ENCODE data around the gene ZNF280B. TPM values are rescaled to one million over a fixed set of nuclear protein-coding genes. Genes with fewer than 3 reads are reported as not detected.

ZNF280B gene
- total RNA-seq, 1 experiment from 2014 or later = 3.9 TPM

DNA sequence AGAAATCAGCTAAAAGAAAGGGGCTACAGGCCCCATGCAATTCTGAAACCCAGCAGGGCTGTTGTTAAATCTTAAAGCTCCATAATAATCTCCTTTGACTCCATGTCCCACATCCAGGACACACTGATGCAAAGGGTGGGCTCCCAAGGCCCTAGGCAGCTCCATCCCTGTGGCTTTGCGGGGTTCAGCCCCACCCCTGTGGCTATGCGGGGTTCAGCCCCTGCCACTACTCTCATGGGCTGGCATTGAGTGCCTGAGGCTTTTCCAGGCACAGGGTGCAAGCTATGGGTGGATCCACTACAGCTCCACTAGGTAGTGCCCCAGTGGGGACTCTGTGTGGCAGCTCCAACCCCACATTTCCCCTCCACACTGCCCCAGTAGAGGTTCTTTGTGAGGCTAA lies 20.2 kb upstream of the ZNF280B start:
- DNase-seq = no peak
- Mint-ChIP-seq H3K4me3 (ENCODE audit: unreplicated experiment) (no peak overlapping the region), H3K9me3 (ENCODE audit: unreplicated experiment) (no peaks in the 10 kb centered on the region), H3K36me3 (ENCODE audit: insufficient read depth, unreplicated experiment) (no peaks in the 10 kb centered on the region), H3K4me1 (ENCODE audit: low read depth, unreplicated experiment) (no peaks in the 10 kb centered on the region), H3K27ac (ENCODE audit: unreplicated experiment) (no peak overlapping the region), H3K27me3 (ENCODE audit: insufficient read depth, unreplicated experiment) (peaks cover 2% of the 10 kb centered on the region)
- TF ChIP-seq, protein P1, sequence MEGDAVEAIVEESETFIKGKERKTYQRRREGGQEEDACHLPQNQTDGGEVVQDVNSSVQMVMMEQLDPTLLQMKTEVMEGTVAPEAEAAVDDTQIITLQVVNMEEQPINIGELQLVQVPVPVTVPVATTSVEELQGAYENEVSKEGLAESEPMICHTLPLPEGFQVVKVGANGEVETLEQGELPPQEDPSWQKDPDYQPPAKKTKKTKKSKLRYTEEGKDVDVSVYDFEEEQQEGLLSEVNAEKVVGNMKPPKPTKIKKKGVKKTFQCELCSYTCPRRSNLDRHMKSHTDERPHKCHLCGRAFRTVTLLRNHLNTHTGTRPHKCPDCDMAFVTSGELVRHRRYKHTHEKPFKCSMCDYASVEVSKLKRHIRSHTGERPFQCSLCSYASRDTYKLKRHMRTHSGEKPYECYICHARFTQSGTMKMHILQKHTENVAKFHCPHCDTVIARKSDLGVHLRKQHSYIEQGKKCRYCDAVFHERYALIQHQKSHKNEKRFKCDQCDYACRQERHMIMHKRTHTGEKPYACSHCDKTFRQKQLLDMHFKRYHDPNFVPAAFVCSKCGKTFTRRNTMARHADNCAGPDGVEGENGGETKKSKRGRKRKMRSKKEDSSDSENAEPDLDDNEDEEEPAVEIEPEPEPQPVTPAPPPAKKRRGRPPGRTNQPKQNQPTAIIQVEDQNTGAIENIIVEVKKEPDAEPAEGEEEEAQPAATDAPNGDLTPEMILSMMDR (IDR thresholded peaks at IDR 0.05; ENCODE audit: insufficient read depth in 1 of 2, low read depth in 1 of 2, low read length in 1 of 2, severe bottlenecking in 1 of 2, unreplicated experiment in 1 of 2) = no peak
- ChIA-PET CTCF (no interaction called here), POLR2A (no interaction called here)
- no TSS peak for BruUV-seq (replicated peaks)
- no peaks in the 10 kb centered on the region for H3K36me3 ChIP-seq (ENCODE audit: control insufficient read depth, insufficient read depth, low read length)
- no peaks in the 10 kb centered on the region for H3K4me1 ChIP-seq
- no peaks in the 10 kb centered on the region for H3K9me3 ChIP-seq
- H3K4me3 ChIP-seq (ENCODE audit: low read depth, low read length) = no peak overlapping the region
- no peaks in the 10 kb centered on the region for H3K27me3 ChIP-seq (replicated peaks; ENCODE audit: control insufficient read depth, insufficient read depth, low read length)
- intact Hi-C loops (cut with micrococcal nuclease; ENCODE audit: unreplicated experiment) = no loop called here

DNA sequence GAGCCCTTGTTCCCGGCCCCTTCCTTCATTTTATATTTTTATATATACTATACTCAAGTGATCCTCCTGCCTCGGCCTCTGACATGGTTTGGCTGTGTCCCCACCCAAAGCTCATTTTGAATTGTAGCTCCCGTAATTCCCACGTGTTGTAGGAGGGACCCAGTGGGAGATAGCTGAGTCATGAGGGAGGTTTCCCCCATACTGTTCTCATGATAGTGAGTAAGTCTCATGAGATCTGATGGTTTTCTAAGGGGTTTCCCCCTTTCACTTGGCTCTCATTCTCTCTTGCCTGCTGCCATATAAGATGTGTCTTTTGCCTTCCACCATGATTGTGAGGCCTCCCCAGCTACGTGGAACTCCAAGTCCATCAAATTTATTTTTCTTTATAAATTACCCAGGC lies 18.8 kb upstream of the ZNF280B start:
- H3K4me1 ChIP-seq = no peaks in the 10 kb centered on the region
- H3K36me3 ChIP-seq (ENCODE audit: control insufficient read depth, insufficient read depth, low read length) = no peaks in the 10 kb centered on the region
- no peaks in the 10 kb centered on the region for H3K9me3 ChIP-seq
- no peak overlapping the region for H3K4me3 ChIP-seq (ENCODE audit: low read depth, low read length)
- Mint-ChIP-seq H3K4me3 (ENCODE audit: unreplicated experiment) (no peak overlapping the region), H3K27ac (ENCODE audit: unreplicated experiment) (no peak overlapping the region), H3K27me3 (ENCODE audit: insufficient read depth, unreplicated experiment) (peaks cover 2% of the 10 kb centered on the region), H3K9me3 (ENCODE audit: unreplicated experiment) (no peaks in the 10 kb centered on the region), H3K36me3 (ENCODE audit: insufficient read depth, unreplicated experiment) (no peaks in the 10 kb centered on the region), H3K4me1 (ENCODE audit: low read depth, unreplicated experiment) (no peaks in the 10 kb centered on the region)
- H3K27me3 ChIP-seq (replicated peaks; ENCODE audit: control insufficient read depth, insufficient read depth, low read length) = no peaks in the 10 kb centered on the region
- ChIA-PET POLR2A (no interaction called here), CTCF (no interaction called here)
- TF ChIP-seq, protein P1 (IDR thresholded peaks at IDR 0.05; ENCODE audit: insufficient read depth in 1 of 2, low read depth in 1 of 2, low read length in 1 of 2, severe bottlenecking in 1 of 2, unreplicated experiment in 1 of 2) = no peak
- no TSS peak for BruUV-seq (replicated peaks)
- DNase-seq = no peak
- intact Hi-C loops (cut with micrococcal nuclease; ENCODE audit: unreplicated experiment) = no loop called here

DNA sequence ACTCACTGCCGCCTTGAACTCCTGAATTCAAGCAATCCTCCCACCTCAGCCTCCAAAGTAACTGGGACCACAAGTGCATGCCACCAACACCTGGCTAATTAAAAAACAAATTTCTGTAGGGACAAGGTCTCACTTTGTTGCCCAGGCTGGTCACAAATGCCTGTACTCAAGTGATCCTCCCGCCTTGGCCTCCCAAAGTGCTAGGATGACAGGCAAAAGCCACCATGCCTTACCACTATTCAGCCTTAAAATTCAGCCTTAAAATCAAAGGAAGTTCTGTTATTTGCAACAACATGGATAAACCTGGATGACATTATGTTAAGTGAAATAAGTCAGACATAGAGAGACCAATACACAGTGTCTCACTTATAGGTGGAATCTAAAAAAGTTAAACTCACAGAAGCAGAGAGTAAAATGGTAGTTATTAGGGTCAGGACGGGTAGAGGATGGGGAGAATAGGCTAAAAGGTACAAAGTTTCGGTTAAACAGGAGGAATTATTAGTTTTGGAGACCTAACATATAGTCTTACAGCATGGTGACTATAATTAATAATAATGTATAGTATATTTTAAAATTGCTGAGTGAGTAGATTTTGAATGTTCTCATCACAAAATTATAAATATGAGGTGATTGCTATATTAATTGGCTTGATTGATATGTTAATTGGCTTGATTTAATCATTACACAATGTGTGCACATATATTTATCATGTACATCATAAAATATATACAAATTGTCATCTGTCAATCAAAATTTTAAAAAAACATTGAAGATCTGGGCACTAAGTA lies 17.8 kb upstream of the ZNF280B start:
- no peaks in the 10 kb centered on the region for H3K27me3 ChIP-seq (replicated peaks; ENCODE audit: control insufficient read depth, insufficient read depth, low read length)
- ChIA-PET POLR2A (no interaction called here), CTCF (no interaction called here)
- DNase-seq = no peak
- Mint-ChIP-seq H3K36me3 (ENCODE audit: insufficient read depth, unreplicated experiment) (no peaks in the 10 kb centered on the region), H3K27ac (ENCODE audit: unreplicated experiment) (no peak overlapping the region), H3K4me1 (ENCODE audit: low read depth, unreplicated experiment) (no peaks in the 10 kb centered on the region), H3K4me3 (ENCODE audit: unreplicated experiment) (no peak overlapping the region), H3K27me3 (ENCODE audit: insufficient read depth, unreplicated experiment) (peaks cover 2% of the 10 kb centered on the region), H3K9me3 (ENCODE audit: unreplicated experiment) (no peaks in the 10 kb centered on the region)
- no peak overlapping the region for H3K4me3 ChIP-seq (ENCODE audit: low read depth, low read length)
- TF ChIP-seq, protein P1 (IDR thresholded peaks at IDR 0.05; ENCODE audit: insufficient read depth in 1 of 2, low read depth in 1 of 2, low read length in 1 of 2, severe bottlenecking in 1 of 2, unreplicated experiment in 1 of 2) = no peak
- intact Hi-C loops (cut with micrococcal nuclease; ENCODE audit: unreplicated experiment) = no loop called here
- no peaks in the 10 kb centered on the region for H3K4me1 ChIP-seq
- H3K36me3 ChIP-seq (ENCODE audit: control insufficient read depth, insufficient read depth, low read length) = no peaks in the 10 kb centered on the region
- H3K9me3 ChIP-seq = no peaks in the 10 kb centered on the region
- no TSS peak for BruUV-seq (replicated peaks)

Data from Caco-2 (cell line).